K562 (cell line): ENCODE measurements around the gene TGDS. TPM values are rescaled to one million over a fixed set of nuclear protein-coding genes. Genes with fewer than 3 reads are reported as not detected.

Experiments
- ATAC-seq: fragments of 200-7000 bp; cut with Tn5 transposase; 3 replicates; pipeline ENCODE4 v1.9.1; 2020; ENCODE audit warnings: moderate library complexity
- BruUV-seq: library from RNA; stranded (reverse); fragments of 400-500 nt; replicated peaks from 2 replicates; lab custom pipeline; 2021; lab: Mats Ljungman, UMichigan
- CTCF ChIA-PET: fragments of 300-600 bp; formaldehyde crosslinking; extraction: SDS; loops from one replicate; lab custom pipeline; 2021; ENCODE audit warnings: low intra/inter-chr PET ratio; lab: Yijun Ruan, JAX
- POLR2A ChIA-PET: fragments of 300-600, 350-650 bp; sonication (Branson Sonifier 250); formaldehyde crosslinking; extraction: SDS; loops from one replicate; lab custom pipeline; 2021; ENCODE audit warnings: antibody characterized with exemption, inconsistent platforms; lab: Yijun Ruan, JAX
- DNase-seq, 4 experiments: peaks; one replicate each; pipeline versions ENCODE4 v3.0.0 to v3.0.0-alpha.2; 2011 to 2018; ENCODE audit warnings: low spot score in 3 of 4, mixed read lengths in 3 of 4; ENCODE audit errors: extremely low read depth in 1 of 4
- FAIRE-seq: peaks from 2 replicates; lab custom pipeline; 2011; peaks lifted over from hg19 to GRCh38; lab: Jason Lieb, UNC
- H2AFZ ChIP-seq: 2 replicates; pipeline ENCODE4 v1.6.0; 2011; ENCODE audit warnings: low read depth, low read length, control low read depth, inconsistent platforms
- H3K27ac ChIP-seq: fragments of 200-600 bp; 3 replicates; pipeline ENCODE4 v1.8.0; 2011; ENCODE audit warnings: low read depth, mild to moderate bottlenecking, control low read depth, inconsistent platforms, low read length, moderate library complexity, mixed read lengths; ENCODE audit errors: extremely low read depth
- H3K27me3 ChIP-seq, 2 experiments: fragments of 300-600 bp in 1 of 2; 2 replicates in 1 of 2; 3 replicates in 1 of 2; pipeline versions ENCODE4 v1.6.0 to v1.8.0; 2011; ENCODE audit warnings: inconsistent platforms in 2 of 2, low read length in 2 of 2, mild to moderate bottlenecking in 1 of 2, mixed read lengths in 1 of 2, moderate library complexity in 1 of 2; ENCODE audit not compliant: control insufficient read depth in 2 of 2, insufficient read depth in 2 of 2
- H3K36me3 ChIP-seq: fragments of 300-600 bp; 3 replicates; pipeline ENCODE4 v1.8.0; 2011; ENCODE audit warnings: mild to moderate bottlenecking, low read length, inconsistent platforms; ENCODE audit not compliant: control insufficient read depth, insufficient read depth
- H3K4me1 ChIP-seq, 2 experiments: fragments of 200-600 bp in 1 of 2; replicated peaks in 1 of 2; 2 replicates in 1 of 2; 3 replicates in 1 of 2; pipeline versions ENCODE4 v1.5.1 to v1.8.0; 2011; ENCODE audit warnings: inconsistent platforms in 2 of 2, low read length in 2 of 2, mild to moderate bottlenecking in 1 of 2, mixed read lengths in 1 of 2, moderate library complexity in 1 of 2; ENCODE audit not compliant: control insufficient read depth in 2 of 2, insufficient read depth in 2 of 2
- H3K4me2 ChIP-seq: 2 replicates; pipeline ENCODE4 v1.6.1; 2011; ENCODE audit warnings: low read length, control low read depth, inconsistent platforms, mixed read lengths; ENCODE audit not compliant: insufficient read depth
- H3K4me3 ChIP-seq: fragments of 200-600 bp; sonication (generic), shearing (Covaris generic); 2 replicates; pipeline ENCODE4 v1.5.1; 2016; ENCODE audit warnings: control low read depth, inconsistent platforms
- H3K79me2 ChIP-seq: fragments of 200-600 bp; 3 replicates; pipeline ENCODE4 v1.8.0; 2011; ENCODE audit warnings: low read length, inconsistent platforms; ENCODE audit not compliant: control insufficient read depth, insufficient read depth
- H3K9ac ChIP-seq, 2 experiments: 2 replicates each; pipeline versions ENCODE4 v1.6.0 to v1.6.1; 2011; ENCODE audit warnings: low read depth in 2 of 2, low read length in 2 of 2, control low read depth in 1 of 2, inconsistent platforms in 1 of 2, mild to moderate bottlenecking in 1 of 2, mixed read lengths in 1 of 2; ENCODE audit not compliant: insufficient read depth in 1 of 2
- H3K9me1 ChIP-seq: one replicate; pipeline ENCODE4 v1.6.0; 2011; ENCODE audit warnings: inconsistent platforms, mild to moderate bottlenecking, low read length, moderate library complexity; ENCODE audit not compliant: control insufficient read depth, insufficient read depth
- H3K9me3 ChIP-seq: replicated peaks from 2 replicates; pipeline ENCODE4 v1.5.1; 2011; ENCODE audit warnings: low read depth, low read length, inconsistent platforms; ENCODE audit not compliant: control insufficient read depth, insufficient read depth
- H4K20me1 ChIP-seq: replicated peaks from 2 replicates; pipeline ENCODE4 v1.6.1; 2011; ENCODE audit warnings: low read length, inconsistent platforms, mixed read lengths; ENCODE audit not compliant: control insufficient read depth, insufficient read depth
- ATF3 ChIP-seq, 2 experiments: fragments of 450-650 bp in 1 of 2; sonication (generic) in 1 of 2; formaldehyde crosslinking in 1 of 2; IDR thresholded peaks in 1 of 2; conservative IDR thresholded peaks in 1 of 2; 2 replicates each; pipeline versions ENCODE4 v1.6.1 to v1.8.1; 2016 to 2023; ENCODE audit warnings: mild to moderate bottlenecking in 2 of 2, moderate library complexity in 2 of 2, inconsistent platforms in 1 of 2, missing genetic modification reagents in 1 of 2
- C11orf30 ChIP-seq: fragments of 450-650 bp; IDR thresholded peaks from 2 replicates; pipeline ENCODE4 v1.6.1; 2016; ENCODE audit warnings: low read depth, mild to moderate bottlenecking
- DNMT1 ChIP-seq: fragments of 450-650 bp; IDR thresholded peaks from 2 replicates; pipeline ENCODE4 v1.6.1; 2016; ENCODE audit warnings: antibody characterized with exemption, mild to moderate bottlenecking
- GTF2E2 ChIP-seq: fragments of 200-800 bp; sonication (Bioruptor generic); IDR thresholded peaks from 2 replicates; pipeline ENCODE4 v1.6.1; 2016; ENCODE audit warnings: missing genetic modification characterization, missing compliant biosample characterization
- GTF2F1 ChIP-seq: IDR thresholded peaks from 2 replicates; pipeline ENCODE4 v1.6.1; 2011; ENCODE audit warnings: low read depth, low read length, improper control_type of control experiment
- HDGF ChIP-seq: fragments of 450-650 bp; IDR thresholded peaks from 2 replicates; pipeline ENCODE4 v1.6.1; 2016
- ID3 ChIP-seq, 2 experiments: fragments of 250-450 bp in 1 of 2; fragments of 450-650 bp in 1 of 2; sonication (Bioruptor Pico) in 1 of 2; IDR thresholded peaks; 2 replicates each; pipeline versions ENCODE4 v1.6.1 to v1.8.0; 2016 to 2021; ENCODE audit warnings: mild to moderate bottlenecking in 2 of 2, moderate library complexity in 2 of 2, missing compliant biosample characterization in 1 of 2, missing genetic modification characterization in 1 of 2
- KHSRP ChIP-seq: fragments of 450-650 bp; IDR thresholded peaks from 2 replicates; pipeline ENCODE4 v1.6.1; 2017
- LCOR ChIP-seq: sonication (generic); formaldehyde crosslinking; IDR thresholded peaks from 2 replicates; pipeline ENCODE4 v1.8.0; 2022; ENCODE audit warnings: mild to moderate bottlenecking, missing genetic modification reagents
- MYNN ChIP-seq, 2 experiments: sonication (generic); formaldehyde crosslinking in 1 of 2; IDR thresholded peaks; 2 replicates each; pipeline versions ENCODE4 v1.5.0 to v1.6.1; 2016 to 2020; ENCODE audit warnings: antibody characterized with exemption in 1 of 2, missing genetic modification reagents in 1 of 2
- RNF2 ChIP-seq: sonication (generic); IDR thresholded peaks from 2 replicates; pipeline ENCODE4 v1.6.1; 2016
- RUNX1 ChIP-seq: sonication (generic); IDR thresholded peaks from 2 replicates; pipeline ENCODE4 v1.6.1; 2016; ENCODE audit warnings: antibody characterized with exemption, low read depth
- TCF7 ChIP-seq: sonication (generic); IDR thresholded peaks from 2 replicates; pipeline ENCODE4 v1.6.1; 2016; ENCODE audit warnings: antibody characterized with exemption, borderline replicate concordance
- TEAD2 ChIP-seq: fragments of 450-650 bp; IDR thresholded peaks from 2 replicates; pipeline ENCODE4 v1.6.1; 2016; ENCODE audit warnings: missing genetic modification characterization, control low read depth, missing compliant biosample characterization
- ZNF174 ChIP-seq: fragments of 250-450 bp; sonication (Bioruptor Pico); IDR thresholded peaks from 2 replicates; pipeline ENCODE4 v1.4.0; 2020; ENCODE audit warnings: mild to moderate bottlenecking
- ZNF316 ChIP-seq: fragments of 450-650 bp; IDR thresholded peaks from 2 replicates; pipeline ENCODE4 v1.6.1; 2016
- ZNF384 ChIP-seq: IDR thresholded peaks from 2 replicates; pipeline ENCODE4 v1.6.1; 2012; ENCODE audit warnings: low read depth, low read length, improper control_type of control experiment
- ZNF584 ChIP-seq: fragments of 200-800 bp; sonication (Bioruptor generic); IDR thresholded peaks from 2 replicates; pipeline ENCODE4 v1.6.1; 2016; ENCODE audit warnings: low read depth, mild to moderate bottlenecking, missing genetic modification characterization, missing compliant biosample characterization
- ZSCAN29 ChIP-seq: fragments of 450-650 bp; IDR thresholded peaks from 2 replicates; pipeline ENCODE4 v1.6.1; 2017
- WGBS: fragments of 100-300 bp; shearing (Covaris generic); methylation state at CpG from one replicate; pipeline ENCODE4 v1.1.6; 2016; ENCODE audit warnings: low coverage, mixed read lengths; ENCODE audit not compliant: insufficient coverage; ENCODE audit errors: missing lambda C conversion rate; 5-methylcytosine and 5-hydroxymethylcytosine counted together
- in situ Hi-C: fragments of 300-500 bp; cut with MboI; formaldehyde crosslinking; loops from 4 replicates; pipeline ENCODE4 v1.15.0; 2018; ENCODE audit warnings: inconsistent platforms, mixed read lengths
- intact Hi-C: fragments of 100-400 bp; cut with micrococcal nuclease; formaldehyde crosslinking; loops from 2 replicates; pipeline ENCODE4 v1.14.2; 2022
- polyA plus RNA-seq, 8 experiments: library from polyadenylated mRNA; depleted of rRNA in 4 of 8; stranded (reverse) in 5 of 8; unstranded in 3 of 8; fragments of >200 nt; fragmentation: Nextera tagmentation in 2 of 8; fragmentation: Illumina TruSeq in 1 of 8; extraction: Ambion mirVana in 2 of 8; extraction: Trizol in 1 of 8; gene quantifications; 2 replicates each; pipeline versions ENCODE4 v1.2.1 to v1.2.3, GENCODE V29; 2011 to 2014; ENCODE audit warnings: inconsistent platforms in 1 of 8, missing spikeins in 1 of 8
- total RNA-seq, 7 experiments: library from RNA; depleted of rRNA in 6 of 7; stranded (reverse); fragments of >200 nt in 6 of 7; fragmentation: Illumina TruSeq in 2 of 7; extraction: Trizol in 2 of 7; gene quantifications; 2 replicates each; pipeline versions ENCODE4 v1.2.1 to v1.2.3, GENCODE V29; 2011 to 2021; ENCODE audit warnings: low replicate concordance in 1 of 7

Gene TGDS
- total and polyA plus RNA-seq, 9 of the 15 experiments (the other 6 are each of a cell fraction or from before 2014, with no cell fraction given) = 9.9 to 43.7 (median 21.4) TPM

GRCh38 chr13:94586371-94586770 lies 9.6 kb downstream of the TGDS start (continued):
- TF ChIP-seq MYNN (IDR thresholded peaks at IDR 0.05) = no peak
- TF ChIP-seq MYNN (CRISPR knock-in tag; IDR thresholded peaks at IDR 0.05) = no peak
- TF ChIP-seq ZSCAN29 = no peak
- TF ChIP-seq TCF7 = no peak
- TF ChIP-seq ZNF384 = no peak
- TF ChIP-seq C11orf30 = no peak
- no peak for TF ChIP-seq TEAD2 (tag)
- no peak for TF ChIP-seq HDGF
- no peak for TF ChIP-seq ZNF584 (CRISPR knock-in tag)
- TF ChIP-seq ATF3 (IDR thresholded peaks at IDR 0.05) = no peak
- TF ChIP-seq ATF3 (CRISPR knock-in tag; conservative IDR thresholded peaks at IDR 0.05) = no peak

GRCh38 chr13:94585543-94586101 lies 10.3 kb downstream of the TGDS start:
- H3K4me2 ChIP-seq = no peak overlapping the region
- H3K4me3 ChIP-seq = no peak overlapping the region
- H2AFZ ChIP-seq = no peak overlapping the region
- no peaks in the 10 kb centered on the region for H4K20me1 ChIP-seq
- H3K9ac ChIP-seq = no peak overlapping the region
- peaks cover 5% of the 10 kb centered on the region for H3K79me2 ChIP-seq
- H3K4me1 ChIP-seq = no peaks in the 10 kb centered on the region; a peak in 2 of 5 replicates
- ChIA-PET CTCF (no interaction called here), POLR2A (no interaction called here)
- 89% methylated on average over 5 of the region's 6 CpGs for WGBS
- no peaks in the 10 kb centered on the region for H3K9me1 ChIP-seq
- peaks cover 61% of the 10 kb centered on the region; the same call in 2 of the 3 replicates for H3K36me3 ChIP-seq
- intact Hi-C loops = no loop called here
- FAIRE-seq (no peak), DNase-seq (no peak), ATAC-seq (no peak)
- H3K27me3 ChIP-seq = no peaks in the 10 kb centered on the region
- TF ChIP-seq ID3 (CRISPR knock-in tag; IDR thresholded peaks at IDR 0.05) (no peak), ID3 (tag; IDR thresholded peaks at IDR 0.05) (no peak), ZNF174 (CRISPR knock-in tag) (no peak), GTF2F1 (no peak), LCOR (CRISPR knock-in tag) (no peak), RNF2 (no peak), ZNF316 (peak; percentile 47; the same call in 1 of the 2 replicates), GTF2E2 (tag) (no peak), KHSRP (no peak), DNMT1 (no peak), RUNX1 (no peak), C11orf30 (peak; percentile 36; the same call in 1 of the 2 replicates)
- BruUV-seq = no TSS peak
- no peak overlapping the region for H3K27ac ChIP-seq
- H3K9me3 ChIP-seq = no peaks in the 10 kb centered on the region
- in situ Hi-C loops = no loop called here
